Activated T-cell treated with anti-CD3 and anti-CD28 coated beads, Interleukin-2, amount 50 U/mL, for 72 hours (primary cell): Measurements from ENCODE around the gene KRTAP22-1. TPM values are rescaled to one million over a fixed set of nuclear protein-coding genes. Genes with fewer than 3 reads are reported as not detected.

Experiments
- ATAC-seq, 2 donors: fragments of 150-1000 bp; cut with Tn5 transposase; replicated peaks in 1 of 2; 2 replicates each; pipeline ENCODE4 v1.10.0; 2021; ENCODE audit warnings: moderate library complexity in 2 of 2, mild to moderate bottlenecking in 1 of 2
- DNase-seq, 2 donors: peaks; one replicate each; pipeline ENCODE4 v3.0.0; 2021 to 2022; ENCODE audit warnings: mixed read lengths in 1 of 2
- H3K27ac Mint-ChIP-seq: one replicate; pipeline ENCODE4 v1.8.0; 2022; ENCODE audit warnings: mild to moderate bottlenecking, moderate library complexity, mixed read lengths
- H3K27me3 Mint-ChIP-seq: one replicate; pipeline ENCODE4 v1.8.0; 2022; ENCODE audit warnings: low read depth, mixed read lengths
- H3K36me3 Mint-ChIP-seq, 2 donors: one replicate each; pipeline ENCODE4 v1.8.0; 2022; ENCODE audit warnings: mixed read lengths in 2 of 2, mild to moderate bottlenecking in 1 of 2; ENCODE audit not compliant: insufficient read depth in 2 of 2
- H3K4me1 Mint-ChIP-seq: one replicate; pipeline ENCODE4 v1.8.0; 2022; ENCODE audit warnings: low read depth, mixed read lengths
- H3K4me3 Mint-ChIP-seq, 2 donors: one replicate each; pipeline ENCODE4 v1.8.0; 2022; ENCODE audit warnings: mild to moderate bottlenecking in 2 of 2, mixed read lengths in 2 of 2, moderate library complexity in 2 of 2
- H3K9me3 Mint-ChIP-seq, 2 donors: one replicate each; pipeline ENCODE4 v1.8.0; 2022; ENCODE audit warnings: mixed read lengths in 2 of 2
- total RNA-seq, 2 donors: library from RNA; stranded (reverse); gene quantifications; one replicate each; pipeline ENCODE4 v1.2.3, GENCODE V29; 2022

KRTAP22-1 gene
- total RNA-seq, 2 donors from 2014 or later, result not detected

GRCh38 chr21:30598802-30599201, 2.1 kb upstream of the KRTAP22-1 start, which contains the start of gene KRTAP6-2:
Gene KRTAP6-2, minus strand, starts transcription at chr21:30598902. Its CDS starts 28 bp downstream, at chr21:30598874.
- no peak within 1 kb of the TSS for H3K4me3 Mint-ChIP-seq
- DNase-seq, result no peak
- no peaks in the 10 kb centered on the region for H3K36me3 Mint-ChIP-seq
- peaks cover 0 to 4% of the 10 kb centered on the region in 2 donors for H3K9me3 Mint-ChIP-seq
- no peak for ATAC-seq
- no peaks in the 10 kb centered on the region for H3K27me3 Mint-ChIP-seq
- no peak within 1 kb of the TSS for H3K27ac Mint-ChIP-seq
- no peaks in the 10 kb centered on the region for H3K4me1 Mint-ChIP-seq

GRCh38 chr21:30605968-30606367, 5.1 kb downstream of the KRTAP22-1 start:
- Mint-ChIP-seq H3K36me3 (no peaks in the 10 kb centered on the region), H3K27ac (no peak overlapping the region), H3K27me3 (no peaks in the 10 kb centered on the region), H3K4me1 (no peaks in the 10 kb centered on the region), H3K9me3 (peaks cover 3% of the 10 kb centered on the region in 2 donors), H3K4me3 (no peak overlapping the region)
- DNase-seq, result no peak
- no peak for ATAC-seq

- H3K9me3 Mint-ChIP-seq, result peaks cover 0 to 2% of the 10 kb centered on the region in 2 donors
- no peaks in the 10 kb centered on the region for H3K36me3 Mint-ChIP-seq
- no peak for DNase-seq
- H3K27ac Mint-ChIP-seq, result no peak overlapping the region
- no peak for ATAC-seq
- no peaks in the 10 kb centered on the region for H3K4me1 Mint-ChIP-seq
- no peaks in the 10 kb centered on the region for H3K27me3 Mint-ChIP-seq
- no peak overlapping the region for H3K4me3 Mint-ChIP-seq
These were observed 11.2 kb downstream of the KRTAP22-1 start for GRCh38 chr21:30612132-30612531.

GRCh38 chr21:30613836-30614235, 12.9 kb downstream of the KRTAP22-1 start, which contains the start of gene KRTAP6-1:
Gene KRTAP6-1, minus strand, starts transcription at chr21:30613930. Its CDS starts 26 bp downstream, at chr21:30613904.
- Mint-ChIP-seq H3K36me3 (no peaks in the 10 kb centered on the region), H3K27ac (no peak within 1 kb of the TSS), H3K4me1 (no peaks in the 10 kb centered on the region), H3K27me3 (no peaks in the 10 kb centered on the region), H3K9me3 (peaks cover 0 to 2% of the 10 kb centered on the region in 2 donors), H3K4me3 (no peak within 1 kb of the TSS)
- no peak for DNase-seq
- no peak for ATAC-seq

- H3K27ac Mint-ChIP-seq, result no peak overlapping the region
- no peak for ATAC-seq
- no peak overlapping the region for H3K4me3 Mint-ChIP-seq
- peaks cover 0 to 2% of the 10 kb centered on the region in 2 donors for H3K9me3 Mint-ChIP-seq
- H3K36me3 Mint-ChIP-seq, result no peaks in the 10 kb centered on the region
- no peaks in the 10 kb centered on the region for H3K27me3 Mint-ChIP-seq
- H3K4me1 Mint-ChIP-seq, result no peaks in the 10 kb centered on the region
- DNase-seq, result no peak
These were observed 14.3 kb downstream of the KRTAP22-1 start for GRCh38 chr21:30615199-30615598.

GRCh38 chr21:30616125-30616524, 15.2 kb downstream of the KRTAP22-1 start, which contains the start of gene KRTAP20-1:
Gene KRTAP20-1, plus strand, starts transcription at chr21:30616425. Its CDS starts 30 bp downstream, at chr21:30616455.
- Mint-ChIP-seq H3K27ac (no peak within 1 kb of the TSS), H3K4me3 (no peak within 1 kb of the TSS), H3K4me1 (no peaks in the 10 kb centered on the region), H3K36me3 (no peaks in the 10 kb centered on the region), H3K27me3 (no peaks in the 10 kb centered on the region), H3K9me3 (peaks cover 0 to 2% of the 10 kb centered on the region in 2 donors)
- DNase-seq, result no peak
- ATAC-seq, result no peak

- H3K9me3 Mint-ChIP-seq, result peaks cover 0 to 2% of the 10 kb centered on the region in 2 donors
- H3K4me1 Mint-ChIP-seq, result no peaks in the 10 kb centered on the region
- H3K4me3 Mint-ChIP-seq, result no peak overlapping the region
- H3K27me3 Mint-ChIP-seq, result no peaks in the 10 kb centered on the region
- no peaks in the 10 kb centered on the region for H3K36me3 Mint-ChIP-seq
- no peak for ATAC-seq
- no peak overlapping the region for H3K27ac Mint-ChIP-seq
- DNase-seq, result no peak
These were observed 19.2 kb downstream of the KRTAP22-1 start for GRCh38 chr21:30620080-30620479.

- H3K9me3 Mint-ChIP-seq, result peaks cover 0 to 2% of the 10 kb centered on the region in 2 donors
- H3K36me3 Mint-ChIP-seq, result no peaks in the 10 kb centered on the region
- H3K27ac Mint-ChIP-seq, result no peak within 1 kb of the TSS
- ATAC-seq, result no peak
- no peak within 1 kb of the TSS for H3K4me3 Mint-ChIP-seq
- no peak for DNase-seq
- H3K27me3 Mint-ChIP-seq, result no peaks in the 10 kb centered on the region
- no peaks in the 10 kb centered on the region for H3K4me1 Mint-ChIP-seq
These were observed 19.6 kb downstream of the KRTAP22-1 start, which contains the start of gene KRTAP20-4 for GRCh38 chr21:30620522-30620921. Gene KRTAP20-4, plus strand, starts transcription at chr21:30620627.

- H3K4me1 Mint-ChIP-seq, result no peaks in the 10 kb centered on the region
- peaks cover 0 to 2% of the 10 kb centered on the region in 2 donors for H3K9me3 Mint-ChIP-seq
- no peaks in the 10 kb centered on the region for H3K27me3 Mint-ChIP-seq
These were observed 22.5 kb downstream of the KRTAP22-1 start for GRCh38 chr21:30623362-30623761.

GRCh38 chr21:30625449-30626165, 24.7 kb downstream of the KRTAP22-1 start:
- ATAC-seq (no peak), DNase-seq (no peak)
- no peaks in the 10 kb centered on the region for H3K36me3 Mint-ChIP-seq
- no peak overlapping the region for H3K4me3 Mint-ChIP-seq
- no peaks in the 10 kb centered on the region for H3K27me3 Mint-ChIP-seq
- no peaks in the 10 kb centered on the region for H3K4me1 Mint-ChIP-seq
- H3K9me3 Mint-ChIP-seq, result peaks cover 0 to 2% of the 10 kb centered on the region in 2 donors
- no peak overlapping the region for H3K27ac Mint-ChIP-seq

More at GRCh38 chr21:30623362-30623761, 22.5 kb downstream of the KRTAP22-1 start:
- no peaks in the 10 kb centered on the region for H3K36me3 Mint-ChIP-seq
- DNase-seq (no peak), ATAC-seq (no peak)
- no peak overlapping the region for H3K27ac Mint-ChIP-seq
- no peak overlapping the region for H3K4me3 Mint-ChIP-seq

- H3K27ac Mint-ChIP-seq, result no peak overlapping the region
- no peak for DNase-seq
- ATAC-seq, result no peak
- H3K4me3 Mint-ChIP-seq, result no peak overlapping the region
- H3K36me3 Mint-ChIP-seq, result no peaks in the 10 kb centered on the region
- peaks cover 0 to 2% of the 10 kb centered on the region in 2 donors for H3K9me3 Mint-ChIP-seq
- H3K4me1 Mint-ChIP-seq, result no peaks in the 10 kb centered on the region
- H3K27me3 Mint-ChIP-seq, result no peaks in the 10 kb centered on the region
These were observed 27.2 kb downstream of the KRTAP22-1 start for GRCh38 chr21:30628109-30628508.

- no peak for ATAC-seq
- no peak overlapping the region for H3K4me3 Mint-ChIP-seq
- no peak overlapping the region for H3K27ac Mint-ChIP-seq
- no peaks in the 10 kb centered on the region for H3K27me3 Mint-ChIP-seq
- H3K9me3 Mint-ChIP-seq, result peaks cover 0 to 2% of the 10 kb centered on the region in 2 donors
- no peaks in the 10 kb centered on the region for H3K36me3 Mint-ChIP-seq
- no peak for DNase-seq
- no peaks in the 10 kb centered on the region for H3K4me1 Mint-ChIP-seq
These were observed 28.3 kb downstream of the KRTAP22-1 start for GRCh38 chr21:30629200-30629599.

GRCh38 chr21:30634906-30635305, 34.0 kb downstream of the KRTAP22-1 start, which contains the start of gene KRTAP20-2:
Gene KRTAP20-2, plus strand, starts transcription at chr21:30635206. Its CDS starts 58 bp downstream, at chr21:30635264.
- DNase-seq (no peak), ATAC-seq (no peak)
- Mint-ChIP-seq H3K4me1 (no peaks in the 10 kb centered on the region), H3K27ac (no peak within 1 kb of the TSS), H3K27me3 (no peaks in the 10 kb centered on the region), H3K36me3 (no peaks in the 10 kb centered on the region), H3K4me3 (no peak within 1 kb of the TSS), H3K9me3 (peaks cover 0 to 2% of the 10 kb centered on the region in 2 donors)
